Left lung (tissue), 10 donors: Measurements from ENCODE around the gene PCBD2. TPM values are rescaled to one million over a fixed set of nuclear protein-coding genes. Genes with fewer than 3 reads are reported as not detected.
A peak's percentile ranks its signal among the peaks of the same experiment; 100 is the strongest.

ENCODE experiments used
- ATAC-seq: fragments of 200-7000 bp; cut with Tn5 transposase; one replicate; pipeline ENCODE4 v1.9.1; 2020; ENCODE audit warnings: moderate library complexity
- DNase-seq, 4 donors: peaks; one replicate each; pipeline ENCODE4 v3.0.0-alpha.2; 2013 to 2020
- H3K27ac ChIP-seq, 2 donors: fragments of 200-600 bp; sonication (generic) in 1 of 2; one replicate each; pipeline versions ENCODE4 v1.5.0 to v1.8.0; 2020 to 2021
- H3K27me3 ChIP-seq, 2 donors: fragments of 200-600 bp; sonication (generic) in 1 of 2; one replicate each; pipeline versions ENCODE4 v1.5.0 to v1.8.0; 2020 to 2021
- H3K36me3 ChIP-seq, 2 donors: fragments of 200-600 bp; sonication (generic) in 1 of 2; one replicate each; pipeline versions ENCODE4 v1.5.0 to v1.8.0; 2020 to 2021
- H3K4me1 ChIP-seq, 2 donors: fragments of 200-600 bp; one replicate each; pipeline ENCODE4 v1.8.0; 2021
- H3K4me3 ChIP-seq, 2 donors: fragments of 200-600 bp; sonication (generic) in 1 of 2; one replicate each; pipeline versions ENCODE4 v1.5.0 to v1.8.0; 2020 to 2021; ENCODE audit warnings: mild to moderate bottlenecking in 1 of 2
- H3K9me3 ChIP-seq, 2 donors: fragments of 200-600 bp; sonication (generic) in 1 of 2; one replicate each; pipeline versions ENCODE4 v1.5.0 to v1.8.0; 2020 to 2021
- CTCF ChIP-seq, 2 donors: fragments of 200-600 bp; sonication (generic) in 1 of 2; IDR thresholded peaks; one replicate each; pipeline versions ENCODE4 v1.5.0 to v1.8.0; 2021; ENCODE audit warnings: antibody characterized with exemption in 2 of 2
- intact Hi-C, 2 donors: fragments of 100-400 bp; cut with DNase I; formaldehyde crosslinking; loops; one replicate each; pipeline versions ENCODE4 v1.11.2 to v1.14.2; 2022
- polyA plus RNA-seq, 6 donors: library from polyadenylated mRNA; unstranded; fragments of 120-200 nt; gene quantifications; one replicate each; pipeline ENCODE4 v1.2.1, GENCODE V29; 2013; ENCODE audit not compliant: insufficient read length in 6 of 6
- total RNA-seq, 2 donors: library from RNA; stranded (reverse); fragmentation: NEBNext Ultra II Directional; extraction: Animal tissue kit (Norgen Biotek cat#: 25700); gene quantifications; one replicate each; pipeline ENCODE4 v1.2.1, GENCODE V29; 2021
- donor health status: DM: no; HTN: yes; CAD: no.
- donor health status: DM: no; HTN: no; CAD: no.

Gene PCBD2
- total and polyA plus RNA-seq, 8 donors = 9.8 to 17.7 (median 13.5) TPM

- Histone ChIP-seq H3K4me1 (no peaks in the 10 kb centered on the region), H3K9me3 (peaks cover 0 to 33% of the 10 kb centered on the region in 2 donors), H3K4me3 (no peak overlapping the region), H3K36me3 (peaks cover 0 to 5% of the 10 kb centered on the region in 2 donors), H3K27ac (no peak overlapping the region), H3K27me3 (no peaks in the 10 kb centered on the region)
- DNase-seq (peak in 1 of 4 donors; percentile 0), ATAC-seq (no peak)
- intact Hi-C loops = no loop called here
- TF ChIP-seq CTCF (IDR thresholded peaks at IDR 0.05) = no peak
Measured at GRCh38 chr5:134975078-134975715, 70.3 kb downstream of the PCBD2 start.

DNA sequence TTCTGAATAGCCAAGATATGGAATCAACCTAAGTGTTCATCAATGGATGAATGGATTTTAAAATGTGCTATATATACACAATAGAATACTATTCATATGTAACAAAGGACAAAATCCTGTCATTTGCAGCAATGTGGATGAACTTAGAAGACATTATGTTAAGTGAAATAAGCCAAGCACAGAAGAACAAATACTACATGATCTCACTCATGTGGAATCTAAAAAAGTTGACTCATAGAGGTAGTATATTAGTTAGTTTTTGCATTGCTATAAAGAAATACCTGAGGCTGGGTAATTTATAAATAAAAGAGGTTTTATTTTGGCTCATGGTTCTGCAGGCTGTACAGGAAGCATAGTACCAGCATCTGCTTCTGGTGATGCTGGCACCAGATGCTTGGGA is 70.9 kb downstream of the PCBD2 start:
- peaks cover 0 to 38% of the 10 kb centered on the region in 2 donors for H3K9me3 ChIP-seq
- H3K4me1 ChIP-seq = no peaks in the 10 kb centered on the region
- no peak overlapping the region for H3K4me3 ChIP-seq
- H3K36me3 ChIP-seq = peaks cover 0 to 5% of the 10 kb centered on the region in 2 donors
- no peak for TF ChIP-seq CTCF (IDR thresholded peaks at IDR 0.05)
- no peak overlapping the region for H3K27ac ChIP-seq
- DNase-seq (no peak), ATAC-seq (no peak)
- intact Hi-C loops = no loop called here
- no peaks in the 10 kb centered on the region for H3K27me3 ChIP-seq

DNA sequence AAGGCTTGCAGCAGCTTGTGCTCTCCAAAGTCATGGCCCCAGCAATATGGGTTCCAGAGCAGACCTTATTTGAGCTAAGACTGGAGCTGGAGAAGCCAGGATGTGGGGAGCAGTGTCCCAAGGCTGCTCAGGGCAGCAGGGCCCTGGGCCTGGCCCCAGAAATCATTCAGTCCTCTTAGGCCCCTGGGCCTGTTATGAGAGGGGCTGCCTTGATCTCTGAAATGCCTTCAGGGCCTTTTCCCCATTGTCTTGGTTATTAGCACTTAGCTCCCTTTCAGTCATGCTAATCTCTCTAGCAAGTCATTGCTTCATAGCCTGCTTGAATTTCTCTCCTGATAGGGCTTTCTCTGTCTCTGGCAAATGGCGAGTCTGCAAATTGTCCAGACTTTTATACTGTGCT is 71.9 kb downstream of the PCBD2 start:
- Histone ChIP-seq H3K27ac (no peak overlapping the region), H3K4me1 (no peaks in the 10 kb centered on the region), H3K4me3 (no peak overlapping the region), H3K36me3 (peaks cover 0 to 5% of the 10 kb centered on the region in 2 donors), H3K27me3 (no peaks in the 10 kb centered on the region), H3K9me3 (peaks cover 0 to 48% of the 10 kb centered on the region in 2 donors)
- ATAC-seq (no peak), DNase-seq (no peak)
- intact Hi-C loops = no loop called here
- no peak for TF ChIP-seq CTCF (IDR thresholded peaks at IDR 0.05)

DNA sequence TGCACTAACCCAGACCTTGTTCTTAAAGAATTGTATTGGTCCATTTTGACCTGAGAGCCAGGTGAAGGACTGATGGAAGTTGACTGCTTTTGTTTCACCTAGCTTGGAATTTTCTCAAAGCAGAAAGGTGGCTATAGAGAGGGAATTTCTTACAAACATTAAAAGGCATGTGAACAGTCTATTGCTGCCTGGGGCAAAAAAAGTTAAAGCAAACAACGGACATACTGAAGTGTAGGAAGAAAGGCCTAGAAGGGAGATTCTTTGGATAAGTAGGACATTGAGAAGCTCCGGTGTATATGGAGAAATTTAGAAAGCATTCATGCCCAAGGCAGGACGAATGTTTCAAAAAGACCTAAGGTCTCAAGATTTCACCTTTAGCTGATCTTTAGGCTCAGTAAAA is 74.5 kb downstream of the PCBD2 start:
- TF ChIP-seq CTCF (IDR thresholded peaks at IDR 0.05) = no peak
- intact Hi-C loops = no loop called here
- no peak for DNase-seq
- H3K27ac ChIP-seq = no peak overlapping the region
- no peak for ATAC-seq
- no peaks in the 10 kb centered on the region for H3K27me3 ChIP-seq
- no peaks in the 10 kb centered on the region for H3K4me1 ChIP-seq
- H3K36me3 ChIP-seq = peaks cover 0 to 5% of the 10 kb centered on the region in 2 donors
- H3K4me3 ChIP-seq = no peak overlapping the region
- peaks cover 0 to 70% of the 10 kb centered on the region in 2 donors for H3K9me3 ChIP-seq

GRCh38 chr5:134982230-134982629 is 77.3 kb downstream of the PCBD2 start:
- DNase-seq (no peak), ATAC-seq (no peak)
- no peaks in the 10 kb centered on the region for H3K27me3 ChIP-seq
- H3K36me3 ChIP-seq = no peaks in the 10 kb centered on the region
- no peak overlapping the region for H3K27ac ChIP-seq
- H3K4me3 ChIP-seq = no peak overlapping the region
- H3K4me1 ChIP-seq = no peaks in the 10 kb centered on the region
- TF ChIP-seq CTCF (IDR thresholded peaks at IDR 0.05) = no peak
- intact Hi-C loops = no loop called here
- peaks cover 0 to 59% of the 10 kb centered on the region in 2 donors for H3K9me3 ChIP-seq
